ENCODE data around the gene TST. TPM values are rescaled to one million over a fixed set of nuclear protein-coding genes. Genes with fewer than 3 reads are reported as not detected.

The TST gene
- total RNA-seq (2022; extraction: Qiagen RNA extraction; ENCODE audit: low read depth) = 34.3 to 66.5 TPM (median 58.4 TPM) in 5 replicates

GRCh38 chr22:37019309-37020191, at the start of gene TST, which contains the start of gene MPST:
Gene TST, minus strand, starts transcription at chr22:37019447. Its CDS starts 715 bp downstream, at chr22:37018732.
Gene MPST, plus strand, starts transcription at chr22:37019742. Its CDS starts 95 bp downstream, at chr22:37019837.

DNA sequence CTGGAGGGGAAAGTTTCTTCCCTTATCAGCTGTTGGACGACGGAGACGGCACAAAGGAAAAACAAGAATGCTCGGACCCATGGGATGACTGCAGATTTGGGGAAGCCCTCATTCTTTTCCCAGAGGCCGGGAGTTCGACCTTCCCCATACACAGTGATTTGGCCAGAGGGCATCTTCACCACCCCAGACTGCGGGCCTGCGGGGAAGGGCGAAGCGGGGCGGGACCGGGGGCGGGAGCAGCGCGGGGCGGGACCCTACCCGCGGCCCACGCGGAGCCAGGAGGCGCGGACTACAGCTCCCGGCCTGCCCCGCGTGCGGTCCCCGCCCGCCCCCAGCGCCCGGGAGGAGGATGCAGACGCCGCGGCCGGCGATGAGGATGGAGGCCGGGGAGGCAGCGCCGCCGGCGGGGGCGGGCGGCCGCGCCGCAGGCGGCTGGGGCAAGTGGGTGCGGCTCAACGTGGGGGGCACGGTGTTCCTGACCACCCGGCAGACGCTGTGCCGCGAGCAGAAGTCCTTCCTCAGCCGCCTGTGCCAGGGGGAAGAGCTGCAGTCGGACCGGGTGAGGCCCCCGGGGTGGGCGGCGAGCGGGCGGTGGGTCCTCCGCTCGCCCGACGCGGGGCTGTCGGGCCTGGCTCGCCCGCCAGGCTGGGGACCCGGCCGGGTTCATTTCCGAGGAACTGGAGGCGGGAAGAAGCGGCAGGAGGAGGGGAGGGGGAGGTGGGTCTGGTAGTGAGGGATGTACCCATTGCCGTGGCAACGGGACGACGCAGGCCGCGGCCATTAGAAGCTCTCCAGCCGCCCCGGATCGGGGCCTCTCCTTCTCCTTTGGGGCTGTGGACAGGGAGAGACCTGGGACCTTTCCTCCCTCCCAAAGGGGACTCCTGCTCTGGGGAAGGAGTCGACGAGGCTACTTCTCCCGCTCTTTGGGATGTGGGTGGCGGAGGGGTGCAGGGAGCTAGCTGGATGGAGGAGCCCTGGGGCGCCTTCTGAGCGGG, 32.4 kb upstream of the TST start, which contains the start of gene KCTD17:
Gene KCTD17 (plus strand): TSS at position 352 of the 995 bp plus-strand sequence. CDS start 19 bp downstream, at position 371.

Other genes starting within 250 kb of the TST start
- 15.1 to 24.2 TPM (median 23.6 TPM) in 5 replicates for gene IFT27, start 243.3 kb downstream of the TST start, total RNA-seq (2022; extraction: Qiagen RNA extraction; ENCODE audit: low read depth)
- not detected in 5 replicates for gene PVALB, start 202.4 kb downstream of the TST start, total RNA-seq (2022; extraction: Qiagen RNA extraction; ENCODE audit: low read depth)
- gene NCF4, start 158.4 kb downstream of the TST start, total RNA-seq (2022; extraction: Qiagen RNA extraction; ENCODE audit: low read depth) = not detected in 5 replicates
- gene CSF2RB, start 105.8 kb downstream of the TST start, total RNA-seq (2022; extraction: Qiagen RNA extraction; ENCODE audit: low read depth) = not detected in 5 replicates
- 36.6 to 83.3 TPM (median 73.9 TPM) in 5 replicates for gene MPST, start 295 bp upstream of the TST start, total RNA-seq (2022; extraction: Qiagen RNA extraction; ENCODE audit: low read depth)
- gene KCTD17, start 32.3 kb upstream of the TST start, total RNA-seq (2022; extraction: Qiagen RNA extraction; ENCODE audit: low read depth) = 13.3 to 29.1 TPM (median 26.7 TPM) in 5 replicates
- gene TMPRSS6, start 90.3 kb upstream of the TST start, total RNA-seq (2022; extraction: Qiagen RNA extraction; ENCODE audit: low read depth) = not detected in 5 replicates
- gene IL2RB, start 130.5 kb upstream of the TST start, total RNA-seq (2022; extraction: Qiagen RNA extraction; ENCODE audit: low read depth) = 0.11 to 0.25 TPM (median 0.14 TPM) in 5 replicates
- 6.8 to 14.8 TPM (median 12.6 TPM) in 5 replicates for gene C1QTNF6, start 168.8 kb upstream of the TST start, total RNA-seq (2022; extraction: Qiagen RNA extraction; ENCODE audit: low read depth)
- gene SSTR3, start 193.0 kb upstream of the TST start, total RNA-seq (2022; extraction: Qiagen RNA extraction; ENCODE audit: low read depth) = not detected in 5 replicates
- gene RAC2, start 224.8 kb upstream of the TST start, total RNA-seq (2022; extraction: Qiagen RNA extraction; ENCODE audit: low read depth) = 0.19 to 0.22 TPM in 2 of 5 replicates, not detected in the others